Stimulated activated CD4-positive, alpha-beta T cell treated with anti-CD3 and anti-CD28 coated beads, Interleukin-12 subunit alpha, Interleukin-12 subunit beta, amount 100 ng/mL, for 48 hours (primary cell): ENCODE measurements around the gene SLC26A2.
A peak's percentile ranks its signal among the peaks of the same experiment; 100 is the strongest.
"Not testable (repeated sequence)": the region's sequence is repeated elsewhere in the genome, so short reads cannot be mapped to it uniquely, and the experiment has no call there.

ENCODE experiments used
- DNase-seq, 3 donors: peaks; one replicate each; pipeline ENCODE4 v3.0.0-alpha.2; 2020; ENCODE audit warnings: low read depth in 2 of 3, low spot score in 1 of 3

SLC26A2 gene

GRCh38 chr5:149936700-149937091 lies 23.9 kb upstream of the SLC26A2 start:
- DNase-seq, result no peak

DNA sequence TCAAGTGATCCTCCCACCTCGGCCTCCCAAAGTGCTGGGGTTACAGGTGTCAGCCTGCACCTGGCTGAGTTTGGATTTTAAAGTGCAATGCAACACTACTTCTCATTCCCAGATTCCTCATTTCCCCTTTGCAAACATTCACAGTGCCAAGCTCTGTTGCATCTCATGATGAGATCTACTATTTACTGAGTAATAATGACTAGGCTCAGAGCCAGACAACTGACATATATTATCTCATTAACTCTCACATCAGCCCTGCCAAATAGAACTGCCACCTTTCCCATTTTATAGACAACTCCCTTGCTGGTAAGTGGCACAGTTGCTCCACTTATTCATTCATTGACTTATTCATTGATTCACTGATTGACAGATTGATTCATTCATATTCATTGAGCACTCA lies 22.9 kb upstream of the SLC26A2 start:
- DNase-seq, result no peak

GRCh38 chr5:149938279-149938678 lies 22.3 kb upstream of the SLC26A2 start:
- no peak for DNase-seq

DNA sequence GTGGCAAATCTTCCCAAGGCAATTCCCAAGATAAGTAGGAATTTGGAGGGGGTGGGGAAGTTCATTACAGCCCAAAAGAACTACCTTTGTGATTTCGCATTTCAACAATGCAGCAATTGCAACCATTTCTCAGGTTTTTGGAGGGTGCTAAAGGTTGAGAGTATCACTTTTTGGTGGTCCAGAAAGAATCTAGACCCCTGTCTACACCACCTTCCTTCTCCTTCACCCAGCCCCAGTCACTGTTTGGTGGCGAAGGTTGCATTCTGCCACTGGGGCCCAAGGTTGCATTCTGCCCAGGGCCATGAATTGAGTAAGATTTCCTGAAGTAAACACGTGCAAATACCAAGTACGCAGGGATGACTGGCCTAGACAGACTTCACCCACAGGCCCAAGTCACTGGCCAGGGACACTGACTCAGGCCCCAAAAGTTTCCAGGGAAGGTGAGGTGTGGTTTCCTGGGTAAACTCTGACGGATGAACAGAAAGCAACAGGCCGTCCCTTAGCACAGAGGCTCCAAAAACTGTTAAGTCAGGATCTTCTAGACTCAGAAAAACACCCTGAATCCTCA lies 21.7 kb upstream of the SLC26A2 start:
- no peak for DNase-seq

DNA sequence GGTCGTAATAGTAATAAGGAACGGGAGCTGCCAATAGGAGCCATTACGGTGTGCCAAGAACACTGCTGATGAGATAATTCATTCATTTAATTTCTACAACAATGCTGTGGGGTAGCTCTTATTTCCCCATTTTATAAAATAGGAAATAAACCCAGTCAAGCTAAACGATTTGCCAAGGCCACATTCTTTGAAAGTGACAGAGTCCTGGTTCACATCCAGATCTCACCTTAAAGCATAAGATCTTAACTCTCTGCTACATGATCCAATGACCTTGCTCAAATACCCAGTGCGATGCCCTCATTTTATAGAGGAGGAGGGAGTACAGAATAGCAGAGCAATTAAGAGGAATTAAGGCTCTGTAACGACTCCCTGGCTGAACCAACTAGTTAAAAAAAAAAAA lies 21.0 kb upstream of the SLC26A2 start:
- no peak for DNase-seq

DNA sequence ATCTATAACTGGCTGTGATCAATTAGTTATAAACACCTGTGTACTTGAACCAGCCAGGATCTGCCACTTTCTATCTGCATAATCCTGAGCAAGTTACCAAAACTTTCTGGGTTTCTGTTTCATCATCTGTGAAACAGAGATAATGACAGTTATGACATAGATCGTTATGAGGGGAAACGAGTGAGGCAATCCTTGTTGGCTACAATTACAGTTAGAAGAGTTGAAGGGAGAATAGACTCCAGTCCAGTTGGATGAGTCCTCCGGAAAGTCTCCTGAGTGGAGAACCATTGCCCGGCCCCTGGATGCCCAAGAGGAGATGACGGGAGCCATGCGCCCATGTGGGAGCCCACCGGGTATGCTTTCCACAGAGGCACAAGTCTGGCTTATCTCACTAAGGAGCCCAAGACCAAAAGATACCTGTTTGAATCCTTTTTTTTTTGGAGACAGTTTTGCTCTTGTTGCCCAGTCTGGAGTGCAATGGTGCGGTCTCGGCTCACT lies 20.4 kb upstream of the SLC26A2 start:
- DNase-seq, result no peak

DNA sequence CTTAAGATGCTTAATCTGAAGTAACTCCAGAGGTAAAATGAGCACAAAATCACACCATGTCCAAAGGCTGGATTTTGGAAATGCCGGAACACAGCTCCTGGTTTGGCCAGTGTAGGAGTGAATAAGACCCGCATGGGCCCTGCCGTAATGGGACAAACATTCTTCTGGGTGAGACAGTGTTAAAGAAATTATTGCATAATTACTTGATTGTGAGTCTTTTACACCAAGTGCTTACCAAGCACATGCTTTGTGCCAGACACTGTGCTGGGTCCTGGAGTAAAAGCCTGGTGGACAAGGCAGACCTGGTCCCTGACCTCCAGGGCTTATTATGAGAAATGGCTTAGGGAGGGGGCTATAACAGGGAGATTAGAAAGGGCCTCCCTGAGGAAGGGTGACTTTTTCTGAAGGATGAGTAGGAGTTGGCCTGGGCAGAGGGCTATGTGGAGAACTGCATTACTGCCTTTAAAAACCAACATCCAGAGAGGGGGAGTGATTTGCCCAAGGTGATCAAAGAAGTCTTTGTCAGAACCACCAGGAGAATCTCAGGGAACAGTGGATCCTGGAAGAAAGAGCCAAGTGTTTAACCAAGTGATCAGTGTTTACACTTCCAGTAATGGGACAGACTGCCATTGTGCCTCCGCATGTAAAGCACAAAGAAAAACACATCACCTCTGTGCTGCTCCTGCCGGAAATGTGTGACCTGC lies 19.5 kb upstream of the SLC26A2 start:
- DNase-seq, result no peak

DNA sequence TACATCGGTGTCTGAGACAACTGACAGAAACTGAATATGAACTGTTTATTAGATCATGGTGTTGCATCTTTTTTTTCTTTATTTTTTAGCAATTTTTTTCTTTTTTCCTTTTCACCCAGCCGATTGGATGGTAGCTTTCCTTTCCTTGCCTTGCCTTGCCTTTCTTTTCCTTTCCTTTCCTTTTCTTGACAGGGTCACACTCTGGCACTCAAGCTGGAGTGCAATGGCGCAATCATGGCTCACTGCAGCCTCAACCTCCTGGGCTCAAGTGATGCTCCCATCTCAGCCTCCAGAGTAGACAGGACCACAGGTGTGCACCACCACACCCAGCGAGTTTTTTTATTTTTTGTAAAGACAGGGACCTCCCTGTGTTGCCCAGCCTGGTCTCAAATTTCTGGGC lies 18.8 kb upstream of the SLC26A2 start:
- no peak for DNase-seq

DNA sequence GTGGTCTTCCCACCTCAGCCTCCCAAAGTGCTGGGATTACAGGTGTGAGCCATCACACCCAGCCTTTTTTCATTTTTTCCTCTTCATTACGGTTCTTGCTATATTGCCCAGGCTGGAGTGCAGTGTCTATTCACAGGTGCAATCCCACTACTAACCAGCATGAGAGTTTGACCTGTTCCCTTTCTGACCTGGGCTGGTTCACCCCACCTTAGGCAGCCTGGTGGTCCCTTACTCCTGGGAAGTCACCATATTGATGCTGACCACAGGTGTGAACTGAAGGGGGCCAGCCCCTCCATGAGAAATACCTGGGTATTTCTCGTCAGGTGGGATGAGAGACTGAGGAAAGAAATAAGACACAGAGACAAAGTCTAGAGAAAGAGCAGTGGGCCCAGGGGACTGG lies 18.4 kb upstream of the SLC26A2 start:
- no peak for DNase-seq

DNA sequence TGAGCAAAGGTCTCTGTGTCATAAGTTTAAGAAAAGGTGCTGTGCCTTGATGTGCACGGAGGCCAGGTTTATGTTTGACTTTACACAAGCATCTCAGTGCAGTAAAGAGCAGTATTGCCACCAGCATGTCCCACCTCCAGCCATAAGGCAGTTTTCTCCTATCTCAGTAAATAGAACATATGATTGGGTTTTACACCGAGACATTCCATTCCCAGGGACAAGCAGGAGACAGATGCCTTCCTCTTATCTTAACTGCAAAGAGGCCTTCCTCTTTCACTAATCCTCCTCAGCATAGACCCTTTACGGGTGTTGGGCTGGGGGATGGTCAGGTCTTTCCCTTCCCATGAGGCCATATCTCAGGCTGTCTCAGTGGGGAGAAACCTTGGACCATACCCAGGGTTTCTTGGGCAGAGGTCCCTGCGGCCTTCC lies 17.8 kb upstream of the SLC26A2 start:
- DNase-seq, result not testable (repeated sequence)

DNA sequence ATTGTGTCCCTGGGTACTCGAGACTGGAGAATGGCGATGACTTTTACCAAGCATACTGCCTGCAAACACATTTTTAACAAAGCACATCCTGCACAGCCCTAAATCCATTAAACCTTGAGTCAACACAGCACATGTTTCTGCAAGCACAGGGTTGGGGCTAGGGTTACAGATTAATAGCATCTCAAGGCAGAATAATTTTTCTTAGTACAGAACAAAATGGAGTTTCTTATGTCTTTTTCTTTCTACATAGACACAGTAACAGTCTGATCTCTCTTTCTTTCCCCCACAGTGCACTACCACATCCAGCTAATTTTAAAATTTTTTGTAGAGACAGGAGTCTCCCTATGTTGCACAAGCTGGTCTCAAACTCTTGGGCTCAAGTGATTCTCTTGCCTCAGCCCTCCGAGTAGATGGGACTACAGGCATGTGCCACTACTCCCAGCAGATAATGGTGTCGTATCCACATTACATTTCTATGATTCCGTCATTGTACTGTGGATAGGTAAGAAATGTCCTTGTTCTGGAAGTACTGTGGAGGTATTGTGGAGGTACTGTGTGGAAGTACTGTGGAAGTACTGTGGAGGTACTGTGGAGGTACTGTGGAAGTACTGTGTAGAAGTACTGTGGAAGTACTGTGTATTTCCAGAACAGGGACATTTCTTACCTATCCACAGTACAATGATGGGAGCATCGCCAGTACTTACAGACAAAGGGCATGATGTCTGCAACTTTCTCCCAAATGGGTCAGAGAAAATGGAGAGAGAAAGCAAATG lies 17.2 kb upstream of the SLC26A2 start:
- DNase-seq, result not testable (repeated sequence)

- DNase-seq, result no peak
Measured at GRCh38 chr5:149944666-149945065, 15.9 kb upstream of the SLC26A2 start, which contains the start of gene PDE6A. Gene PDE6A, minus strand, starts transcription at chr5:149944793. Its CDS starts 120 bp downstream, at chr5:149944673.

DNA sequence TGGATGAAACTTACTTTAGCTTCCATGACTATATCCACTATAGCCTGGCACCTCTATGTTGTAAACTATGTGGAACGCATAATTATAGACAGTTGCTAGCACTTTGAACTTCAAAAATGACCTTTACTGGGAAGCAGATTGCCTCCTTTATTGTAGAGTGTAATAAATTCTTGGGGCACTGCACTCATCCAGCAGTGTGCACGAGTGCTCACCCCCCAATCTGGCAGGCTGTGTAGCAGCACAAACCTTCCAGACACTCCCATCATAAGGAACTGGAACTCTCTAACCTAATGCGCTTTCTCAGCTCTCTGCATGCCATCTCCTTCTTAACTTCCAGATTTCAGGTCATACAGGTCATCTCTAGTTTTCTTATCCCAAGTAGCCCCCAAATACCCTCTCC lies 14.4 kb upstream of the SLC26A2 start:
- no peak for DNase-seq

- DNase-seq, result no peak
Measured at GRCh38 chr5:149948993-149949392, 11.6 kb upstream of the SLC26A2 start.

DNA sequence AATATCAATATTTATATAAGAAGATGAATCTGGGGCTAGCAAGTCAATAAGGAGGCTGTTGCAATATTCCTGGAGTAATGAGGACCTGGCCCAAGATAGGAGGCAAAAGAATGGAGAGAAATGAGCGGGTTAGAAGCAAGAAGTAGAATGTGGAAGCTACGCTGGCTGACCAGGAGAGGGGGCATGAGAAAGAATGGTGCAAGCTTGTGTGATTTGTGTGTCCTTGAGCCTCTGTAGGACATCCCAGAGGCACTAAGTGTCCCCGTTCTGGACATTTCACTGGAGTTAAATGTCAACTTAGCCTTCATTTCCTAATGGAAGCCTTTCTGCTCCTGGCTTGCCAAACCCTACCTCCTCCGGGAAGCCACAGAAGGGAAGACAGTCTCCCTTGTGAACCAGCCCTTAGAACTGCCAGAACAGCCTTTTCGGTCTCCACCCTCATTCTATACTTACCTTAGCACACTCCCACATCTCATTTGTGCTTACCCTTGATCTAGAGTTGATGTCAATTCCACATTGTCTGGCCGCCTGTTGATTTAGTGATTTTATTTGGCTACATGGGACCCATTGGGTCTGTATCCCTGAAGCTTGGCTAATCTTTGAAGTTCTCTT lies 9.3 kb upstream of the SLC26A2 start:
- no peak for DNase-seq

- no peak for DNase-seq
Measured at GRCh38 chr5:149953436-149954121, 7.0 kb upstream of the SLC26A2 start.

GRCh38 chr5:149954798-149955197 lies 5.8 kb upstream of the SLC26A2 start:
- no peak for DNase-seq

GRCh38 chr5:149956685-149957084 lies 3.9 kb upstream of the SLC26A2 start:
- DNase-seq, result no peak

- DNase-seq, result no peak
Measured at GRCh38 chr5:149957855-149958254, 2.7 kb upstream of the SLC26A2 start.

DNA sequence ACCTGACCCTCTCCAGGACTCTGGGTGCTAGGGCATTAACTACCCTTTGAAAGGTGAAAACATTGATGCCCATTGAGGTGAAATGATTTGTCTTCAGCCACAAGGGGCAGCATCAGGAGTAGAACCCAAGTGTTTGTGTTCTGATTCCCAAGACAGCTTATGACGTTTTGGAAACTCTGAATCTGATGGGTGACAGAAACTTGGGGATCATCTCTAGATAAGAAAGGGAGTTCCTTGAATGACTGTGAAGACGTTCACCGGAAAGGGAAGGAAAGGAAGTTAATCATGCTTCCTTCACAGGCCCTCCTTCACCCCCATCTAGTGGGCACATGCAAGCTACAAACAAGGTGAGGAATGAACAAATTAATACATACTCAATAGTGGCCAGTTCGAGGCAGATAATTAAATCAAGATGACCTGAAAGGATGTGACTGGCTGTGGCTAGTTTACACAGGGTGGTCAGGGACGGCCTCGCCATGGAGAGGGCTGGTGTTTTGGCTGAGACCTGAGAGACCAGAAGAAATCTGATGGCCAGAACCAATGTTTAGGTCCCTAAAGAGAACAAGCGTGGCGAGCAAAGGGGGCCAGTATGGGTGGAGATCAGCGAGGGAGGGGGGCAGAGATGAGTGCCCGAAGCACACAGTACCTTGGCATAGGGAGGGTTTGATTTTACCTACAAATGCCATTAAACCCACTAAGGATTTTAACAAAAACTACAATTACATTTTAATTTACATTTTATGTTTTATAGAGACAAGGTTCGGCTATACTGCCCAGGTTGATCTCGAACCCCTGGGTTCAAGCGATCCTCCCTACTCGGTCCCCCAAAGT lies 937 bp upstream of the SLC26A2 start:
- DNase-seq, result peak; percentile 26 to 76 (median 37)
